HG02973 (cell line): ENCODE data around the gene CDK14.

ENCODE experiments used
- ATAC-seq: cut with Tn5 transposase; IDR thresholded peaks from one replicate; pipeline ENCODE4 v1.9.1; 2021; ENCODE audit warnings: moderate library complexity; ENCODE audit not compliant: unreplicated experiment

The CDK14 gene

DNA sequence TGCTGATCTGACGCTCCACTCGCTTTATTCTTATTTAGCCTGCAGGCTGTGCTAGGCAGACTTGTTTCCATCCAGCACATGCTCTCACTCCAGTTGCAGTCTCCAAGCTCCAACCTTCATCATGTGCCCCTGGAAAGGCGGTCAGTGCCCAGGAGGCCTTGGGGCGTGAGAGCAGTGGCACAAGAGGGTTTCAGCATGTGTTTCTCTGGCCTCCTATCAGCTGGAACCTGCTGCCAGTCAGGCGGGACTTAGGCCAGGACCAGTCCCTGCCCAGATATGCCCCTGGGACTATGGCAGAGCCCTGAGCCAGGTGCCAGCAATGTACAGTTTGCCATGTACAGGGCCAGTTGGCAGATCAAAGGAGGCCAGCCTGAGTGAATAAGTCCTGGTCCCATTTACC lies 337.9 kb downstream of the CDK14 start:
- ATAC-seq, result no peak

- no peak for ATAC-seq
Observed at GRCh38 chr7:90938371-90938770, 342.2 kb downstream of the CDK14 start.

DNA sequence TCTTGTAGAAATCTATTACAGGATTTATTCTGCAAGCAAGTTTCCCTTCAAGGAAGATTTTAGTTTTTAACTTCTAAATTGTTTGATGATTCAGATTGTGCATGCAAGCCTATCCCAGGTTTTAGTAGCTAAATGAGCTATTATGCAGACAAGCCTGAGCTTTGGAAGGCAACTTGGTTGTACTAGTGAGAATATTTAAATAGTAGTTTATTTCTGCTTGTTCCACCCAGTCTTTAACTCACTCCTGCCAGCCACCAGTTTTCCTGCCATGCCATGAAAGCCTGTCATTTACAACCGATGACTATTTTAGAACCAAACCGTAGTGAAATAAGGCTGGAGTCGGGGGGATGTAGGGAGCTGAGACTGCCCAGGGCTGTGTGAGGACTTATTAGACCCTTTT lies 343.5 kb downstream of the CDK14 start:
- ATAC-seq, result no peak

DNA sequence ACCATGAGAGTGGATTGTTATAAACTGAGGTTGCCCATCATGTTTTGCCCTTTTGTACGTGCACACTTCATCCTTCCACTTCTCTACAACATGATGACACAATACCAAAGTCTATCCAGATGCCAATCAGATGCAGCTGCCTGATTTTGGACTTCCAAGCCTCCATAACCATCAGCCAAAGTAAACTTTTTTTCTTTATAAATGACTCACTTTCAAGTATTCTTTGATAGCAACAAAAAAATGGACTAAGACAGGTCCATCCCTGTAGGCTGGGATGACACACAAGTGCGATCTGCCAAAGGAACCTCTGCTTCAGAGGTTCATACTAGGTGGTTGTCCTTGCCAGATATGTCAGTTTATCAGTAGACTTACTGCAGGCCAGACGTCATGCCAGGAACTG lies 347.9 kb downstream of the CDK14 start:
- no peak for ATAC-seq

GRCh38 chr7:90945104-90945787 lies 349.1 kb downstream of the CDK14 start:
- ATAC-seq, result no peak

- no peak for ATAC-seq
Observed at GRCh38 chr7:90946730-90947501, 350.8 kb downstream of the CDK14 start.

DNA sequence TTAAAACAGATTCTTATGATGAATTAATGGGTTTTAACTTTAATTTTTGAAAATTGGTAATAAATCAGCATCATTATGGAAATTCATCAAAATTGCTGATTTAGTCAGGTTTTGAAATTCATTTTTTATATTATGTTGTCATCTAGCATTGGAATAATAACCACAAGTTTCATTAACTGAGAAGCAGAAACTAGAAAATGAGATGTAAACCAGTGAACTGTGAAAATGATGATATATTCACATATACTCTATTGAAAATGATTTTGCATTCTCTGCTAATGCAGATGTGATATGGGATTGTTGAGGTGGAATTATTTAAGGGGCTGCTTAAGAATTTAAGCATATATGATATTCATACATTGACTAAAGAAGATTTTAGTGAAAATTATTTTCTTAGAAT lies 352.0 kb downstream of the CDK14 start:
- no peak for ATAC-seq

DNA sequence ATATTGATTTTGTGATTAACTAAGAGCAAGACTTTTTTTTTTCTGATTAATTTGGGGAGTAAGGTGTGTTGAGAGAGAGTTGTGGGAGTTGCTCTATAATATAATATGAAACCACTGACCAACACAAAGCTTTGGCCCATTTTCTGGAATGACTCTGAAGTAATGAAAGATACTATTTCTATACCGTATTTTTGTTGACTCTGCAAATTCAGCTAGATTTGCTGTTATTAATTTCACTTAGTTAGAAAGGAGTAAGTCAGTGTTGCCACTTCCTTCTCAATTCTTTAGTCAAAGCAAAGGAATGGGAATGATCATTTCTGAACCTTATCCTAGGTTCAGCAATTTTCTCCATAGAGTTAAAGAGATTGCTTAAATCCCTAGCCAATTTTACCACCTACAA lies 355.1 kb downstream of the CDK14 start:
- ATAC-seq, result no peak

GRCh38 chr7:90951986-90952954 lies 356.1 kb downstream of the CDK14 start:
- no peak for ATAC-seq

- ATAC-seq, result no peak
Observed at GRCh38 chr7:90955641-90956207, 359.6 kb downstream of the CDK14 start.

DNA sequence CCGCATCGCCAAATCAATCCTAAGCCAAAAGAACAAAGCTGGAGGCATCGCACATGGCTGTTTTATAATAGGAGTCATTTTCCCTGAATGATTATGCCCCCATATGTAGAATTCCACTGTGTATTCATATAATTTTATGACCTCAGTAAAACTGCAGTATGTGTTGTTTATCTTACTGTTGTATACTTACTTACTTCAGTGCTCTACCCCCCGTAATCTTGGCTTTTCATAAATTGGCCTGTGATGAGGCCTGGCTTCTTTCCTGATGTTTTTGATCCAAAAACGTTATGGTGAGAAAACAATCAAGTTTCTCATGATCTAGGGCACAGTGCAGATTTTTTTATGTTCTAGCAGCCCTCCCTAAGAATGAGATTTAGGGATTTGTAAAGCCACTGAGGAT lies 361.8 kb downstream of the CDK14 start:
- no peak for ATAC-seq

DNA sequence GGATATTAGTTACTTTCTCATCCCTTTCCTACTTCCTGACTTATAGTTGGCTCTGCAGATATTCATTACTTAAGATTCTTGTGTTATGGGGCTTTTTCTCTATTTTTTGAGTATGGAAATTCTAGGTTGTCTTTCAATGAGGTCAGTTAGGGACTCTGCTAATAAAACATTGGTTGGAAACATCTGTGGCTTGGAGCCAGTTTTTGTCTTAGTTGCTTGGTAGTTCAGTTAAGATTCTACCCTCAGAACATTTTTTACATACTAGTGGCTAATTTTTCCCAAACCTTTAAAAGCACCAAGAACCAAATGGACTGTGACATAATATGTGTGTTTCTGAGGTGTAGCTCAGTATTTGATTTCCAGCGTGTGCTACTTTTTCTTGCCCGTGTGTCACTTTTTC lies 362.5 kb downstream of the CDK14 start:
- ATAC-seq, result no peak

DNA sequence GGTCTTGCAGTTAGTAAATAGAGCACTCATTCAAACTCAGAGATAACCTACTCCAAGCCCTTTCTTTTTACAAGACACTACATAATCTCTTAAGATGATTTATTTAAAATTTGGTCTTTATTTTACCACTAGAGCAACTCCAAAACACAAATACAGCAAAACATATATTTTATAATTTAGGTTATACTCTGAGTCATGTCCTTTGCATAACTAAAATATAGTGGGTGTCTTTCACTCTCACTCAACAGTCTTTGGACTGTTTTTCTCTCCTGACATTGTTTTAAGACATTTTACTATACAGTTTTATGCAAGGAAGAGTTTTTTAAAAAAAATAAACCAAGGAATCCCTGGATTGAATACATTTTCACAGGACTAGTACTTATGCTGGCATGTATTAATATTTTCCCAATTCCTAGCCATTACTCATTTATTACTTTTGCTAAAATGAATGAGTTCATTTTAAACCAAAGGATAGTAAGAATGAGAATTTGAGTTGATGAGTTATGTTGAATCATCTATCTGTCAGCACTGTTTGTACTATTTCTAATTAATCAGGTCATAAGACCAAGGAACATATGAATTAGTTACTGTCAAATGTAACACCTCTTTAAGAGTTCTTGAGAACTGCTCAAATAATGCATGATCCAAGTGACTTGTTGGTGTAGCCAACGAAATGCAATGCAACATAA lies 365.1 kb downstream of the CDK14 start:
- no peak for ATAC-seq

DNA sequence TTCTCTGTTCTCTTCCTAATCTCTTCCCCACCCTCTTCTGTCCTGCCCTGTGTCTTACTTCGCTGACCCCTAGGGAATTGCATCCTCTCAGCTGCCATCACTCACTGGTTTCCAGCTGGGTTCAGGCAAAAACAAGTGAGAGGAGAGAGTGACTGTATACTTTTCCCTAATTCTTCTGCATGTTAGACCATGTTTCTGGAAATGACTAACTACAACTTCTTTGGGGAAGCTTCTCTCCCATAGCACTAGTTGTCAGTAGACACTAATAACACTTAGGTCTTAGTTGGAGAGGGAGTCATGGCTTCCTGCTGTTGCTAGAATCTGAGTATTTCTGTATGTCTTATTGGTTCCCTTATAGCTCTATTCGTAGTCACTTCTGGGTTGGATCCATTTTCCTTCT lies 369.1 kb downstream of the CDK14 start:
- no peak for ATAC-seq

DNA sequence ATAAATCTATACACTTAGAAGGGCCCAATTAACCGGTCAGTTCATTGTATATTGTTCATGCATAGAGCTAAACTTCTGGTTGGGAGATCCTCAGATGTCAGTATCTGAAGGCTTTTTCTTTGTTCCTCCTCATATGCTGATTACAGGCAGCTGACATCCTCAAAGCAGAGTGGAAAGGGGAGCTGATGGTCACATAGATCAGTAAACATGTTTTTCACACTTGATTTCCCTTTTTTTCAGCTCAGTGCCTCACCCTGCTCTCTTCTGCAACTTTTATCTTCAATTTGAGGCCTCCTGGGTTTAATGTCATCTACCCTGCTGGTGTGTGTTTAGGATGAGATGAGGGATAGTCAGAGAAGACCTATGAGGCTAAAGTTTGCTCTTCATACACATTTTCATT lies 370.2 kb downstream of the CDK14 start:
- no peak for ATAC-seq

GRCh38 chr7:90968871-90969270 lies 372.8 kb downstream of the CDK14 start:
- no peak for ATAC-seq

DNA sequence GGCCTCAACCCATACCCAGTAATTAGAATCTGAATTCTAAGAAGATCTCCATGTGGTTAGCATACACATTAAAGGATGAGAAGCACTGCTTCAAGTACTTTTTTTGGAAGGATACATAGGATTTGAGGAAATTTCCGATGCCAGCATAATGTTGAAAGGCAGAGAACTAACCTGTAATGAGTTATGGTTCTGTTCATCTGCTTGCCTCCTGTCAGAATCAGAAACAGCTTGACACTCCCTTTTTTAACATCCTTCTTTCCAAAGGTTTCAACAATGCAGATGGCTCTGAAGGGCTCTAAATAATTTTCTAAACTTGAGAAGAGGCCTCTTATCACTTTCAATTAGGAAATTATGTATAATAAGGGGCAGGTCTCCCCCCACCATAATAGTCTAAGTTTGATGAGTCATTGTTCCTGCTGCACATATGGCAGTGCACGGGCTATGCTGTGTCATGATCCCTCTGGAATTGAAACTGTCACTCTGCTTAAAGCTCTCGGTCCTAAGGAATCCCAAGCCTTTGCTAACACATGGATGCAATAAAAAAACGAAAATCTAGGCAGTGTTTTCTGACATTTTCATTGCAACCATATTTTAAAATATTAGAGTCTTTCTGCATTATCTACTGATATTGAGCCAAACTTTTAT lies 376.9 kb downstream of the CDK14 start:
- no peak for ATAC-seq

DNA sequence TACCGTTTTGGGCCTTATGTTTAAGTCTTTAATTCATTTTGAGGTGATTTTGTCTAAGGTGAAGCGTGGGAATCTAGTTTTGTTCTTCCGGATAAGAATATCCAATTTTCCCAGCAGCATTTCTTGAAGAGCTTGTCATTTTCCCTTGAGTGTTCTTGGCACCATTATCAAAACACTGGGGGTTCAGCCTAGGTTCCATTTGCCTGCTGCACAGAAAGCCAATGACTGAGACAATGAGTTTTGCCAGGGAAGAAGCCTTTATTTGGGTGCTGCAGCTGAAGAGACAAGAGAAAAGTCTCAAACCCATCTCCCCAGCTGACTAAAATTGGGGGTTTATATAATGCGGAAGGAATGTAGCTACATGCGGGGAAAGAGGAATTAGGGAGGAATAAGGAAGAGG lies 380.9 kb downstream of the CDK14 start:
- ATAC-seq, result no peak

- ATAC-seq, result no peak
Observed at GRCh38 chr7:90980545-90980944, 384.4 kb downstream of the CDK14 start.

- ATAC-seq, result no peak
Observed at GRCh38 chr7:90982228-90982627, 386.1 kb downstream of the CDK14 start.
